ENCODE results near the gene BRSK2.

The BRSK2 gene

GRCh38 chr11:1482581-1483444, 93.1 kb downstream of the BRSK2 start:
- no CpG with 5 or more reads among the region's 32 CpGs for WGBS (ENCODE audit: insufficient coverage, insufficient read length)
- Histone ChIP-seq H3K27me3 (ENCODE audit: control insufficient read depth, insufficient read depth, low read length) (no peaks in the 10 kb centered on the region), H3K4me1 (ENCODE audit: control insufficient read depth, insufficient read depth, low read length) (peaks cover 5% of the 10 kb centered on the region; the same call in 1 of the 2 replicates), H3K36me3 (ENCODE audit: control insufficient read depth, insufficient read depth, low read length) (no peaks in the 10 kb centered on the region; the same call in 1 of the 2 replicates), H3K27ac (ENCODE audit: low read length) (no peak overlapping the region), H3K9me3 (ENCODE audit: control insufficient read depth, insufficient read depth, low read length) (no peaks in the 10 kb centered on the region), H3K4me3 (ENCODE audit: low read length) (no peak overlapping the region)
- no peak for DNase-seq (ENCODE audit: low read depth, low spot score)

DNA sequence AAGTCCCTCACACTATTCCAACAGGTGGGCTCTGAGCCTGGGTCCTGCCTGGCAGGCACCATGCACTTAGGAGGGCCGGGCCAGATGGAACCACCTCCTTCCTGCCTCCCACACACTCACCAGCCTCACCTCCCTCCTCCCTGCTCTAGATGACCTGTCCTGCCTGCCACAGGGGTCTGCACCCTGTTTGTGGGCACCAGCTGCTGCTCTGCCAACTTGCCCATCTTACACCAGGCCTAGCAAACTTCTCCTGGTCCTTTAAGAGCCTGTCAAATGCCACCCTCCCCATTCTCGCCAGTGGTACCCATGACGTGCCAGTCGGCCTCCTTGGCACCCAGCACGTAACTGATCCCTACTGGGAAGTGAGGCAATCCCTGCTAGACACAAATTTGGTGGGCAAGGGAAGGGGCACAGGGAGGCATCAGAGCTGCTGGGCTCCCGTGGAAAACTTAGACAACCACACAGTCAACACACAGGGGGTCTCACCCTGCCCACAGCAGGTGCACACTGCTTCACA, 93.8 kb downstream of the BRSK2 start:
- WGBS (ENCODE audit: insufficient coverage, insufficient read length): no CpG with 5 or more reads among the region's 6 CpGs
- Histone ChIP-seq H3K4me1 (ENCODE audit: control insufficient read depth, insufficient read depth, low read length) (peaks cover 5% of the 10 kb centered on the region; the same call in 1 of the 2 replicates), H3K4me3 (ENCODE audit: low read length) (no peak overlapping the region), H3K27me3 (ENCODE audit: control insufficient read depth, insufficient read depth, low read length) (no peaks in the 10 kb centered on the region), H3K27ac (ENCODE audit: low read length) (no peak overlapping the region), H3K9me3 (ENCODE audit: control insufficient read depth, insufficient read depth, low read length) (no peaks in the 10 kb centered on the region), H3K36me3 (ENCODE audit: control insufficient read depth, insufficient read depth, low read length) (no peaks in the 10 kb centered on the region; the same call in 1 of the 2 replicates)
- no peak for DNase-seq (ENCODE audit: low read depth, low spot score)

DNA sequence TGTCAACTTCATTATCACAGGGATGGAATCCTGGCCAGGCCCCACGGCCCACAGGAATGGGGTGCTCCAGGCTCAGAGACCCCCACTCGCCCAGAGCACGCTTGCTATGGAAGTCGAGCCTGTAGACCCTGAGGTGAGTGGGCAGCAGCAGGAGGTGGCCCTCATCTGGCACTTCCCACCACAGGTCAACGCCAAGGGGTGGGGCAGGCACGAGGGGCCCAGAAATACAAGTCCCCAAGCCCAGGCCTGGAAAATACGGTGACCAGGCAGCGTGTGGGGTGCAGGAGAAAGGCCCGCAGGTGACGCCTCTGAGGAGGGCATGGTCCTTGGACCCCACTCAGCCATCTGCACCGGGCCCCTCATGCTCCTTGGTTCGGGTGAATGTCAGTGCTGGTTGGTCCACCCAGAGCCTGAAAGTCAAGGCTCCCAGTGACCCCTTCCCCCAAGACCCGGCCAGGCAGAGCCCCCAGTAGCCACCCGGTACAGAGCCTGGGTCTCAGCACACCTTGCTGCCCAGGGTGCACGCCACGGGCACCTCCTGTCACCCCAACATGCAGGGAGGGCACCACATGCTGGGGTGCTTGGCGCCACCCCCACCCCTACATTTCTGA, 94.4 kb downstream of the BRSK2 start:
- no peak for DNase-seq (ENCODE audit: low read depth, low spot score)
- H3K36me3 ChIP-seq (ENCODE audit: control insufficient read depth, insufficient read depth, low read length): no peaks in the 10 kb centered on the region; the same call in 1 of the 2 replicates
- no peaks in the 10 kb centered on the region for H3K9me3 ChIP-seq (ENCODE audit: control insufficient read depth, insufficient read depth, low read length)
- H3K27ac ChIP-seq (ENCODE audit: low read length): no peak overlapping the region
- H3K4me3 ChIP-seq (ENCODE audit: low read length): no peak overlapping the region
- H3K4me1 ChIP-seq (ENCODE audit: control insufficient read depth, insufficient read depth, low read length): peaks cover 5% of the 10 kb centered on the region; the same call in 1 of the 2 replicates
- no peaks in the 10 kb centered on the region for H3K27me3 ChIP-seq (ENCODE audit: control insufficient read depth, insufficient read depth, low read length)
- WGBS (ENCODE audit: insufficient coverage, insufficient read length): no CpG with 5 or more reads among the region's 17 CpGs

GRCh38 chr11:1484695-1485503, 95.2 kb downstream of the BRSK2 start:
- DNase-seq (ENCODE audit: low read depth, low spot score): no peak
- H3K4me1 ChIP-seq (ENCODE audit: control insufficient read depth, insufficient read depth, low read length): peaks cover 5% of the 10 kb centered on the region; the same call in 1 of the 2 replicates
- H3K4me3 ChIP-seq (ENCODE audit: low read length): no peak overlapping the region
- H3K9me3 ChIP-seq (ENCODE audit: control insufficient read depth, insufficient read depth, low read length): no peaks in the 10 kb centered on the region
- no peaks in the 10 kb centered on the region for H3K27me3 ChIP-seq (ENCODE audit: control insufficient read depth, insufficient read depth, low read length)
- no peak overlapping the region for H3K27ac ChIP-seq (ENCODE audit: low read length)
- WGBS (ENCODE audit: insufficient coverage, insufficient read length): no CpG with 5 or more reads among the region's 20 CpGs
- H3K36me3 ChIP-seq (ENCODE audit: control insufficient read depth, insufficient read depth, low read length): no peaks in the 10 kb centered on the region; the same call in 1 of the 2 replicates

- no CpG with 5 or more reads among the region's 17 CpGs for WGBS (ENCODE audit: insufficient coverage, insufficient read length)
- H3K4me1 ChIP-seq (ENCODE audit: control insufficient read depth, insufficient read depth, low read length): peaks cover 5% of the 10 kb centered on the region; the same call in 1 of the 2 replicates
These were observed 95.8 kb downstream of the BRSK2 start for GRCh38 chr11:1485504-1485885.

DNA sequence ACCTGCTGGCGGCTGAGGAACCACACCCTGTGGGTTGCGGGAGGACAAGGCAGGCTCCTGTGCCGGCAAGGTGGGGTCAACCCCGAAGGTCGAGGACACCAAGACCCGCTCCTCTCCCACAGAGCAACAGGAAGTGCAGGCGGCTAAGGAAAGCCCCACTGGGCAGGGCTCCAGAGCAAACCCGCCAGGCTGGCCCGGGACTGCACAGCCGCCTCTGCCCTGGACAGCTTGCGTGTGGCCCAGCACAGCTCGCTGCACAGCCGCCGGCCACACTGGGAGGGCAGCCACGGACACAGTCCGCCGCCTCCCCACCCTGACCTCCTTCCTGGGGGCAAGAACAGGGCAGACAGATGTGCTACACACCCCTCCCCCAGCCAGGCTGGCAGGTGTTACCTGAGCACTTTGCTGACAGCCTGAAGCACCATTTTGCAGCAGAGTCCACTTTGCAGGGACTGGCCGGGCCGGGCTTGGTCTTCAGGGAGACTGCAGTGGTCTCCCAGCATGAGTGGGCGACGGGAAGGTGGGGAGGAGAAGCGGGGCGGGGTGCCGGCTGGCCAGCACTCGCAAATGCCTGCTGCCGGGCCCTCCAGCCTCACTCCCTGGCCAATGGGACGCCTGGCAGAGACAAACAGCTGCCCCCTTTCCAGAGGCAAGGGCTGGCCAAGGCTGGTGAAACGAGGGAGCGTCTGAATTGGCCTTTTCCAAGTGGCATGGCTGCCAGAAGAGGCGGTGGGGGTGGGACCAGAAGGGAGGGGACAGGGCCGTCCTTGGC, 96.5 kb downstream of the BRSK2 start, which contains the start of gene MOB2:
MOB2 (minus strand) TSS at position 726 of the 772 bp plus-strand sequence; CDS start at position 503, 223 bp downstream.
- Histone ChIP-seq H3K9me3 (ENCODE audit: control insufficient read depth, insufficient read depth, low read length) (no peaks in the 10 kb centered on the region), H3K4me3 (ENCODE audit: low read length) (no peak within 1 kb of the TSS), H3K27me3 (ENCODE audit: control insufficient read depth, insufficient read depth, low read length) (no peaks in the 10 kb centered on the region), H3K36me3 (ENCODE audit: control insufficient read depth, insufficient read depth, low read length) (no peaks in the 10 kb centered on the region; the same call in 1 of the 2 replicates), H3K4me1 (ENCODE audit: control insufficient read depth, insufficient read depth, low read length) (peaks cover 5% of the 10 kb centered on the region; the same call in 1 of the 2 replicates), H3K27ac (ENCODE audit: low read length) (no peak within 1 kb of the TSS)
- no peak for DNase-seq (ENCODE audit: low read depth, low spot score)
- no CpG with 5 or more reads among the region's 31 CpGs for WGBS (ENCODE audit: insufficient coverage, insufficient read length)

More at GRCh38 chr11:1485504-1485885, 95.8 kb downstream of the BRSK2 start:
- no peak for DNase-seq (ENCODE audit: low read depth, low spot score)
- H3K36me3 ChIP-seq (ENCODE audit: control insufficient read depth, insufficient read depth, low read length): no peaks in the 10 kb centered on the region; the same call in 1 of the 2 replicates
- H3K27me3 ChIP-seq (ENCODE audit: control insufficient read depth, insufficient read depth, low read length): no peaks in the 10 kb centered on the region
- H3K27ac ChIP-seq (ENCODE audit: low read length): no peak overlapping the region
- no peak overlapping the region for H3K4me3 ChIP-seq (ENCODE audit: low read length)
- no peaks in the 10 kb centered on the region for H3K9me3 ChIP-seq (ENCODE audit: control insufficient read depth, insufficient read depth, low read length)

- no peak overlapping the region for H3K4me3 ChIP-seq (ENCODE audit: low read length)
- peaks cover 5% of the 10 kb centered on the region; the same call in 1 of the 2 replicates for H3K4me1 ChIP-seq (ENCODE audit: control insufficient read depth, insufficient read depth, low read length)
- no peak overlapping the region for H3K27ac ChIP-seq (ENCODE audit: low read length)
- H3K27me3 ChIP-seq (ENCODE audit: control insufficient read depth, insufficient read depth, low read length): no peaks in the 10 kb centered on the region
- no peak for DNase-seq (ENCODE audit: low read depth, low spot score)
- H3K36me3 ChIP-seq (ENCODE audit: control insufficient read depth, insufficient read depth, low read length): no peaks in the 10 kb centered on the region; the same call in 1 of the 2 replicates
- H3K9me3 ChIP-seq (ENCODE audit: control insufficient read depth, insufficient read depth, low read length): no peaks in the 10 kb centered on the region
- WGBS (ENCODE audit: insufficient coverage, insufficient read length): no CpG with 5 or more reads among the region's 21 CpGs
These were observed 97.5 kb downstream of the BRSK2 start for GRCh38 chr11:1487091-1487850.

GRCh38 chr11:1487851-1488574, 98.3 kb downstream of the BRSK2 start:
- DNase-seq (ENCODE audit: low read depth, low spot score): no peak
- no peaks in the 10 kb centered on the region for H3K9me3 ChIP-seq (ENCODE audit: control insufficient read depth, insufficient read depth, low read length)
- no peak overlapping the region for H3K27ac ChIP-seq (ENCODE audit: low read length)
- H3K4me1 ChIP-seq (ENCODE audit: control insufficient read depth, insufficient read depth, low read length): peaks cover 5% of the 10 kb centered on the region; the same call in 1 of the 2 replicates
- no peaks in the 10 kb centered on the region; the same call in 1 of the 2 replicates for H3K36me3 ChIP-seq (ENCODE audit: control insufficient read depth, insufficient read depth, low read length)
- H3K4me3 ChIP-seq (ENCODE audit: low read length): no peak overlapping the region
- no peaks in the 10 kb centered on the region for H3K27me3 ChIP-seq (ENCODE audit: control insufficient read depth, insufficient read depth, low read length)
- no CpG with 5 or more reads among the region's 23 CpGs for WGBS (ENCODE audit: insufficient coverage, insufficient read length)

Measured in iPS DF 6.9 (cell line).